Fibroblast of skin of right quadriceps (primary cell): ENCODE data around the gene B4GAT1.
"Not testable (repeated sequence)": the region's sequence is repeated elsewhere in the genome, so short reads cannot be mapped to it uniquely, and the experiment has no call there.

ENCODE experiments used
- DNase-seq: peaks from one replicate; pipeline ENCODE4 v3.0.0-alpha.2; 2013

The B4GAT1 gene

GRCh38 chr11:66347425-66348276 lies at the start of gene B4GAT1:
Gene B4GAT1 (minus strand): TSS chr11:66347629. CDS start chr11:66347545, 84 bp downstream.
- peak; percentile 93 for DNase-seq

- no peak for DNase-seq
These were observed 46.5 kb upstream of the B4GAT1 start for GRCh38 chr11:66393954-66394353.

- DNase-seq, result no peak
These were observed 43.9 kb upstream of the B4GAT1 start for GRCh38 chr11:66391322-66391721.

- peak; percentile 68 for DNase-seq
These were observed 41.5 kb upstream of the B4GAT1 start for GRCh38 chr11:66388780-66389386.

- peak; percentile 78 for DNase-seq
These were observed 39.0 kb upstream of the B4GAT1 start for GRCh38 chr11:66386171-66387069.

GRCh38 chr11:66384316-66384715 lies 36.9 kb upstream of the B4GAT1 start:
- DNase-seq, result not testable (repeated sequence)

GRCh38 chr11:66380264-66380663 lies 32.8 kb upstream of the B4GAT1 start:
- not testable (repeated sequence) for DNase-seq

- DNase-seq, result not testable (repeated sequence)
These were observed 26.4 kb upstream of the B4GAT1 start for GRCh38 chr11:66373690-66374287.

- DNase-seq, result no peak
These were observed 25.8 kb upstream of the B4GAT1 start for GRCh38 chr11:66373265-66373664.

GRCh38 chr11:66371627-66372415 lies 24.4 kb upstream of the B4GAT1 start, which contains the start of gene SLC29A2:
Gene SLC29A2 (minus strand): TSS chr11:66371760. CDS start chr11:66371591, 169 bp downstream.
- no peak for DNase-seq

GRCh38 chr11:66369073-66369894 lies 21.9 kb upstream of the B4GAT1 start:
- no peak for DNase-seq

GRCh38 chr11:66368484-66368883 lies 21.1 kb upstream of the B4GAT1 start:
- no peak for DNase-seq

GRCh38 chr11:66367561-66368312 lies 20.3 kb upstream of the B4GAT1 start:
- DNase-seq, result no peak

- DNase-seq, result no peak
These were observed 19.5 kb upstream of the B4GAT1 start for GRCh38 chr11:66366844-66367477.

- no peak for DNase-seq
These were observed 18.5 kb upstream of the B4GAT1 start for GRCh38 chr11:66365711-66366619.

- DNase-seq, result no peak
These were observed 17.7 kb upstream of the B4GAT1 start for GRCh38 chr11:66365166-66365565.

- DNase-seq, result no peak
These were observed 16.5 kb upstream of the B4GAT1 start for GRCh38 chr11:66363805-66364535.

GRCh38 chr11:66363187-66363601 lies 15.8 kb upstream of the B4GAT1 start:
- DNase-seq, result no peak
